Islet of Langerhans (tissue), 1 donor: Measurements from ENCODE around the gene LY86.

ENCODE experiments used
- FAIRE-seq: peaks from one replicate; lab custom pipeline; 2011; peaks lifted over from hg19 to GRCh38; lab: Jason Lieb, UNC

Gene LY86

DNA sequence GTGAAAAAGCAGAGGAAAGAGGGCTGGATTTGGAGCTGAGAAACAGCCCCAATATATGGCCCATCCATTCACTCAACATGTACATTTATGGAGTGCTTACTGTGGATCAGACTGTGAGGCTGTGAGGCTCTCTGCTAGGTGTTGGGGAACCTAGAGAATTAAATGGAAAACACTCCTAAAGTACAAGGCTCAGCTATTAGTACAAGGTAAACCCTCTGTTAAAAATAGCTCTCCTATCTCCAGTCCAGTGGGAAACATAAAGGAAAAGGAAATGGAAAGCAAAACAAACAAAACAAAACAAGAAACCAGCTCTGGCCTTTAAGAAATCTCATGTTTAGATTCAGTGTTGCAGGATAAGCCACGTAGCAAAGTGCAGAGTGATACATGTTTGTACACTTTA, 35.0 kb downstream of the LY86 start:
- FAIRE-seq = no peak

DNA sequence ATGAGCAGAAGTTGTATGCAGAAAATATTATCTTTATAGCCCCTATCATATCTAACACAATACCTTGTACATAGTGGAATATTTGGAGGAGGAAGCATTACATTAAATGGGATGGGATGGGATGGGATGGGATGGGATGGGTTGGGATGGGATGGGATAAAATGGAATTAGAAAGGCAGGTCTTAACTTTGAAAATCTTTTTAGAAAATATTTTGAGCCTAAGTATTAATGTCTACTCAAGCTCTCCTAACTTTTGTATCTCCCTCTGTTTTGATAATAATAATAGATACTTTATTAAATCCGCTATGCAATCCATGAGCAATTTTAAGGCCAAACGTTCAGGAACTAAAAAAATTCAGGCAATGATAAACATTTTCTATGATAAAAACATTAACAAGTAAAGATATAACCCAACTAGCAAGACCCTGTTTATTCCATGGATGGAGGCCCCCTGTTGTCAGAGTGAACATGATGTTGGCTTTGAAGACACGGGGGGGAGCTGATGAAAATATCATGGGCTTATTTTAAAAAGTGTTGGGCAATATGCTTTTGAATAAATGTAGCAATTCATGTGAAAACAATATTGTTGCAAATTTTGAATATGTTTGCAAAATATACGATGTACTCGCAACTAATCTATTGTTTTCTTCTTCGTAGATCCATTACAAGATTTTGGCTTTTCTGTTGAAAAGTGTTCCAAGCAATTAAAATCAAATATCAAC, 35.9 kb downstream of the LY86 start:
- no peak for FAIRE-seq

DNA sequence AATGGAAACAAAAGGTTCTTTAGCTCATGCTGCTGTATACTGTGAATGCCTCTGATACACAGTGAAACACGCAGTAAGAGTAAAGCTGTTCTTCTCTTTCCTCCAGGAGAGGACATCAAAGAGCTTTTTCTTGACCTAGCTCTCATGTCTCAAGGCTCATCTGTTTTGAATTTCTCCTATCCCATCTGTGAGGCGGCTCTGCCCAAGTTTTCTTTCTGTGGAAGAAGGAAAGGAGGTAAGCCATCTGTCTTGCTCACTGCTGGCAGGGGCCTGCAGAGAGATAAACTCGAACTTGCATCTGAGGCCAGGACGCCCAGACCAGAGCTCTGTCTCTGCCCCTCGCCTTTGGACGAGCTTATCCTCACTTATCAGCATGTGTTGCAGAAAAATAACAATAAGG, 37.7 kb downstream of the LY86 start:
- no peak for FAIRE-seq

DNA sequence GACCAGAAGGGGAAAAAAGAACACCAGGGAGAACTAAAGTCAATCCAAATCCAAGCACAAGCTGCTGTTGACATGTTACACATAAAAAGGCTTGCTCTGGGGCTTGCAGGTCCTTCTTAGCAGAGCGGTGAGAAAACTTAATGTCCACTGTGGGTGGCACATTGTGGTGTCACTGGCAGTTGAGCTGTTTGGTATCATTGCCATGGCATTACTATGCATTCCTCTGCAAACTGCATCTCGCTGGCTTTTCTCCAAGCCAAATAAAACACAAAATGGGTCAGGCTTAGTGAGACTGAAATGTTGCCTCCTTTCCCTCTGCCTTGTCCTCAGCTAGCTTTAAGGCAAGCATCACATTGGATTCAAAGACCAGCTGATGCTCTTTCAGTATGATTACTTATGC, 40.9 kb downstream of the LY86 start:
- FAIRE-seq = no peak

DNA sequence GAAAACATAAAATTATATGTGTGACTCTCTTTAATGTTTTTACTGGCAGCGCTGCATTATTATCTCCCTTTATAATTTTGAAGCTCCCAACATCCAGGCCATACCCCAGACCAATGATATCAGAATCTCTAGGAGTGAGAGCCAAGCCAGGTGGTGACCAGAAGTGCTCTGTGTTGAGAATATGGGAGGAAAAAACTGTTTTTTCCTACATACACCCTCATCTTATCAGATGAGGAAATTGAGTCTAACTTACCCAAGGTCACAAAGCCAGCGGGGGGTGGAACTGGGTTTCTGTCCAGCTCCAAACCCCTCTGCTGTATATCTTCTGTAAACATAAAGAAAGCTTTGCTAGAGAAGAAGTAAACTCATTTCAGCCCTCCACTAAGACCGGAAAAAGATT, 42.5 kb downstream of the LY86 start:
- no peak for FAIRE-seq

DNA sequence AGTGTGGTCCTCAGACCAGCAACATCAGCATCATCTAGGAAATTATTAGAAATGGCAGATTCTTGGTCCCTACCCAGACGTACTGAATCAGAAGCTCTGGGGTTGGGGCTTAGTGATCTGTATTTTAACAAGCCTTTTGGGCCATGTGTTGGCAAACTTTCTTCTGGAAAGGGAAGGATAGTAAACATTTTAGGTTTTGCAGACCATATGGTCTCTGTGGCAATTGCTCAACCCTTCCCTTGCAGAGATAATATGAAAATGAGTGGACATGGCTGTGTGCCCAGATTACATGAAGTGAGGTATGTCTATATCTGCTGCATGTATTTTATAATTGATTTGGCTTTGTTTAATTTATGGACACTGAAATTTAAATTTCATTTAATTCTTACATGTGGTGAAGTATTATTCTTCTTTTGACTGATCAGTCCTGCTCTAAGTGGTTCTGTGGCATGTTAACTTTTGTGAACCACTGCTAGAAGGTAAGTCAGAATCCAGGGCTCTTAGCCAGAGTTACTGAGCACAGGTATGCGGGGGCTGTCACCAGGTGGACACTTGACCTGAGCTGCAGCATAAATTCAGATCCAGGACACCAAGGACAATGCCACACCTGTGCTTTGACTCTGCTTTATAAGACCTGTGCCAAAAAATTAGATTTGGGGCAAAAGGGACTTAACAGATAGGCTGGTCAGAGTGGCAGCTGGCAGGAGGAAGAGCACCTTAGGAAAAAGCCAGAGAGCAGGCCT, 43.2 kb downstream of the LY86 start:
- FAIRE-seq = no peak

DNA sequence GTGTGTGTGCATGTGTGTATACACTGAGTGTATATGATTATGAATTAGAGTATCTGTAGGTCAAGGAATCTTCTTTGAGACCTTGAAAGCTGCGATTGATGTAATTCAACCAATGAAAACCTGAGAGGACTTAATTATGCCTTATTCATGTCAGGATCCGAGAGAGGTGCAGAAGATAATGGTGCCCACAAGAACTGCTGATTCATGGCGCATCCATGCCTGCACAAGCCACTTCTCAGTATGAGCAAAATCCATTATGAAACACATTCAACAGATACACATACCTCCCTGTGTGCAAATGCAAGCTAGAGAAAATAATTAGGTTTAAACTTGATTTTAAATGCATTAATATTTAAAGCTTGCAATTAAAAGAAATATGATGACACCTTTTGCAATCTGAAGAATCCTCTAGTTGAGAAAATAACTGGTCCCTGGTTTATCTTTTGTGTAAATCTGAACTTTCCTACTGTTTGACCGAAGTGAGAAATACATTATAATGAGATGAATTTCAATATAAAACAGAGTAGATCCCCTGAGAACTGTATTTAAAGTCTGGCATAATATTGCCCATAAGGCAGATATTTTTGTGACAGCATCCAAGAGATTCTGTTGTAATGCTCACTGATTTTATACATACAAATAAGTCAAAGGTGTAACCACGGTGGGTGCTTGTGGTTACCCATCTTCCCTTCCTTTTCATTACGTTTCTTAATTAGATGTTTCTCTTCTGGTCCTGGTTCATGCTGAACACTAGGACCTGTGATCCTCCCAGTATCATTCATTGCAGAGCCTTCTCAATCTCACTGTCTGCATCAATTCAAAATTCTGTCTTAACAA, 45.6 kb downstream of the LY86 start:
- no peak for FAIRE-seq

DNA sequence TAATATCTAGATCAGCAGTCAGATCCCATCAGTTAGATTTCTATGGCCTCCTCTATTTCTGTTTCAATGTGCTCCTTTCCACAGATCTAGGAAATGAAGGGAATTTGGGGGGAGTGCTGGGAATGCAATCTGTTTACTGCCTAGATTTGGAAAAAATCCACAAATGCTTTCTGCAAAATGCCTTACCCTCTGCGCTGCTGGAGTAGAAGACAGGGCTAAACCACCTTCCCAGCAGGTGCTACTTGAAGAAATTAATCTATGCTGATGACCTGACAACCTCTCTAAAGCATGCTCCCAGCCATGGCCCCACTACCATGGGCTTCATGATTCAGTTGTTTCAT, 46.2 kb downstream of the LY86 start:
- FAIRE-seq = no peak

DNA sequence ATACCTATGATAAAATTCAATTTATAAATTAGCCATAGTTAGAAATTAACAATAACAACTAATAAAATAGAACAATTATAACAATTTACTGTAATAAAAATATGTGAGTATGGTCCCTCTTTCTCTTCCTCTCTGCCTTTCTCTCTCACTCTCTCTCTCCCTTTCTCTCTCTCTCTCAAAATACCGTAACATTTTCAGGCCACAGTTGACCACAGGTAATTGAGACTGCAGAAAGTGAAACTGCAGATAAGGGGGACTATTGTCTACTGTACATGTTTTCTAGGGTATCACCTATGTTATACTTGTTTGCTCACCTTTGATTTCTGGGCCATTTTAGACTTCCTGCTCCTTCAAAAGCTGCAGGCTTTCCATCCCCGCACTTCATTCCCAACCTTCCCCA, 46.8 kb downstream of the LY86 start:
- no peak for FAIRE-seq

DNA sequence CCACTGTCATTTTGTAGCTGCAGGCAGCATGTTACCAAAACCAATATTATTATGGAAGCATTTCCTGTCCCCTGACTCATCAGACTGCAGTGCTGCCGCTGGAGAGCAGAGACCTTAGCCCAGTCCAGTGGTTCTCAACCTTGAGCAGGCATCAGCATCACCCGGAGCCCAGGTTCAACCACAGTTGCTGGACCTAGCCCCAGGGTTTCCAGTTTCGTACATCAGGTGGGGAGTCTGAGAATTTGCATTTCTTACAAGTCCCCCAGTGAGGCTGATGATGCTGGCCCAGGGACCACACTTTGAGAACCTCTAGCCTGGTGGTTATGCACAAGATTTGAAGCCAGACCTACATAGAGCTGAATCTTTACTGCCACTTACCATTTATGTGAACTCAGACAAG, 47.3 kb downstream of the LY86 start:
- FAIRE-seq = no peak

DNA sequence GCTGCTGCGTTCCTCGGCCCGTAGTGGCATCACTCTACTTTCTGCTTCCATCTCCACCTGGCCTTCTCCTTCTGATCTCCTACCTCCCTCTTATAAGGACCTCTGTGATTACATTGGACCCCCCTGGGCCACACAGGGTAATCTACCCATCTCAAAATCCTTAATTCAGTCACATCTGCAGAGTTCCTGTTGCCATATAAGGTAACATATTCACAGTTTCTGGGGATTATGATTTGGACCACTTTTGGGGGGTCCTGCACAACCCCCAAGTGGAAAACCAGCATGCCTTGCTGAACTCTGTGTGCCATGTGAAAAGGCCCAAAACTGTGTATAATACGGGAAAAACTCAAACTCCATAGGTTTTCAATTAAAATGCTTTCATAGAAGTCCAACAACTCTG, 51.1 kb downstream of the LY86 start:
- FAIRE-seq = no peak

DNA sequence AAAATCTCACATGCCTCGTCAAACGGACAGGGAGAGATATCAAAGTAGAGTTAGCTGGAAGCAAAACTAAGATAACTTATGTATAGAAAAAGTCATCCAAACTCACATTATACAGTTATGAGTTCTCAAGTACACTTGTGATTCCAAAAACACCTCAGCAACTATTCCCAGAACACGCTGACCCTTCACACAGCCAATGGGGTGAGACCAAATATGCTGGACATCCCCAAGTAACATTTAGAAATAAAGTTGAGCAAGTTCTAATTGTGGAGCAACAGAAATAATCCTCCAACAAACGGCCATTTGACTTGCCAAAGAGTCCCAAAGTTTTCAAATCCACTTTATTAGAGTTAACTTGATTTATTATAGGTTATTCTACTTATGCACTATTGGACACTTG, 52.4 kb downstream of the LY86 start:
- FAIRE-seq = no peak

DNA sequence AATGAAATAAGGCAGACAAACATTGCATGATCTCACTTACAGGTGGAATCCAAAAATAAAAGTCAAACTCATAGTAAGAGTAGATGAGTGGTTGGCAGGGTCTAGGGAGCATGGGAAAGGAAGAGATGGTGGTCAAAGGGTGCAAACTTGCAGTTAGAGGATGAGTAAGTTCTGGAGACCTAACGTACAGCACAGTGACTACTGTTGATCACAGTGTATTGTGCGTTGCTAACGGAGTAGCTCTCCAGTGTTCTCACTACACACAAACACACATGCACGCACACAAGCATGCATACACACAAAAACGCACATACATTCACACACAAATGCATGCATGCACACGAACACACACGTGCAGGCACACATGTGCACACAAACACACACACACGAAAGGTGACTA, 54.9 kb downstream of the LY86 start:
- no peak for FAIRE-seq

DNA sequence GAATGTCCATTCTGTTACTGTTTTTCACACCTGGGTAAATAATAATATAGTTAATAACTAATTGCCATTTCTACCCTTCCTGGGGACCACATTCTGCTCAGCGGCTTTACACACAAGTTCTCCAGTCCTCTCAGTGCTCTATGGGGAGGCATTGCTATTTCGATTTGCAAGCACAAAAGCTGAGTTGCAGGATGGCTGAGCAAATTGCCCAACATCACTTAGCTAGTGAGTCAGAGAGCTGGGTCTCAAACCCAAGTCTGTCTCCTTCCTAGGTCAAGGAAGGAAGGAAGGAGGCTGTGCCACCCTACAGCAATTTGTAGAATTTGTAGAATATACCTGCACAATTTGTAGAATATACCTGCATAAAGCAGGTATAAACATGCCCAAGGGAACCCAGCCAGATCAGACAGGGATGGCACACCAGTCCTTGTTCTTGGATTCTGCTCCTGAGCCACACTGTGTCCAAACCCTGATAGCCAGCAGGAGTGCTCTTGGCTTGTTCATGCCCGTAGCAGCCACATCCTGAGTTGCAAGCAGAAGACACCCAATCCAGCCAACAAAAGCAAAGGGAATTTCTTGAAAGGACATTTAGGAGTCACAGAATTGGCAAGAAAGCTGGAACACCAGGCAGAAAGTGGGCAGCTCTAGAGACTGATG, 56.9 kb downstream of the LY86 start:
- no peak for FAIRE-seq

DNA sequence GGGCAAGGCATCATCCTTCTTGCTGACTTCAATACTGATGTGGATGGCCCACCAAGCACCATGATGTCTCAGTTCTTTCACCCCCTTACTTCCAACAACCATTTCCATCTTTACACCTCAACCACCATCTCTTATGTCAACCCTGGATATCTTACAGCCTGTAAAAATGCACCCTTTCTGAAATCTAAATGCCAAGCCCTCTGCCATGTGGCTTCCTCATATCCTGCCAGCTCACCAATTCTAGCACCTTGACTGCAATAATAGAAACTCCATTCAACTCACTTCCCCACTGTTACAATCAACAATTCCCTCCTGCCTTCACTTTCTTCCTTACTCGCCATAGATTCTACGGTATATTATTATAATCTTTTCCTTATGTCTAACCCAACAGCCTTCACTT, 57.9 kb downstream of the LY86 start:
- no peak for FAIRE-seq

DNA sequence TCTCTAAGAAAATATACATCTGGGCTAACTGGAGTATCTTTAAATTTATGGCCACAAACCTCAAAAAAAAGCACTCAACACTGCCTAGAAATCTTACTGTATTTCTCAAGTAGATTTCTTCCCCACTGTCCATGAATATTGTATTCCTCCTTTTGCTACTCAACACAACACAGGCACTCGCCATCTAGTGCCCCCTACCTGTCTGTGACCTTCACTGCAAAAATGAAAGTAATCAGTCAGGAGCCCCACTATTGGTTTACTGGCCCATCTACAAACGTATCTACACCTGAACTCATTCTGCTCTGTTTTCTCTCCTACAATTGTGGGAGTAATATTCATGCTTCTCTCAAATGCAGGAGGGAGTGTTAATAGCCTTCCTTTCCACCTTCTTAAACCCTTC, 58.3 kb downstream of the LY86 start:
- FAIRE-seq = no peak

DNA sequence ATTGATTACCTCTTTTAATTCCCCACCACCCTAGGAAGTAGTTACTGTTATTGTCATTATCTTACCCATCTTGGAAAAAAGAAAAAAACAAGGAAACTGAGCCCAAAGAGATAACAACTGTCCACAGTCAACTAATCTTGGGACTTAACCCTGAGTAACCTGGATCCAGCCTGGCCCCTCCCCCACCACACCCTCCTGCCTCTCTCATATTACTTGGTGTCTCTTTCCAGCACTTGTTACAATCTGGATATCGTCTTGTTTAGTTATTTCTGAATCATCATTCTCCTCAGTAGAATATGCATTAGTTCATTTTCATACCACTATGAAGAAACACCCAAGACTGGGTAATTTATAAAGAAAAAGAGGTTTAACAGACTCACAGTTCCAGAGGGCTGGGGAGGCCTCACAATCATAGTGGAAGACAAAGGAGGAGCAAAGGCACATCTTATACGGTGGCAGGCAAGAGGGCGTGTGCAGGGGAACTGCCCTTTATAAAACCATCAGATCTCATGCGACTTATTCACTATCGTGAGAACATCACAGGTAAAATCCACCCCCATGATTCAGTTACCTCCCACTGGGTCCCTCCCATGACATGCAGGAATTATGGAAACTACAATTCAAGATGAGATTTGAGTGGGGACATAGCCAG, 60.3 kb downstream of the LY86 start:
- FAIRE-seq = no peak

DNA sequence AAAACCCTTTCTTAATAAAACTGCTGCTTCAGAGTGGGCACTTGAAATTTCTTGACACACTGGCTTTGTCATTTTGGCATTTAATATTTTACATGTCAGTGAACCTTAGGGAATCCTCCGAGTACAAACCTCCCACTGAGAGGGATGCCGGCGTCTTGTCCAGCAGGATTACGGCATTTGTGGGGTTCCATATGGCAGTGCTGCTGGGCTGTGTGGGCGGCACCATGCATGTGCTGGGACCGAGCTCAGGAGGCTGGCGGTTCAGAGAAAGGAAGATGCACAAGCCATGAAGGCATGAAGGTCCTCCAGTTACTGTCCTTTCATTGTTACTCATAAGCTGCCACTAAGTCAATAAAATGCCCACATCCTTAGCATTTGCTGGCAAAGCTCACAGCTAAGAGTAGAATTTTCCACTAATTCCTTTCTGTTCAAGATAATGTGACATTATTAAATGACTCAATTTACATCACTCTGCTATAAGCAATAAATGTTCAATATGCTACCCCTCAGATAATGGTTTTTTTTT, 61.4 kb downstream of the LY86 start:
- FAIRE-seq = no peak

DNA sequence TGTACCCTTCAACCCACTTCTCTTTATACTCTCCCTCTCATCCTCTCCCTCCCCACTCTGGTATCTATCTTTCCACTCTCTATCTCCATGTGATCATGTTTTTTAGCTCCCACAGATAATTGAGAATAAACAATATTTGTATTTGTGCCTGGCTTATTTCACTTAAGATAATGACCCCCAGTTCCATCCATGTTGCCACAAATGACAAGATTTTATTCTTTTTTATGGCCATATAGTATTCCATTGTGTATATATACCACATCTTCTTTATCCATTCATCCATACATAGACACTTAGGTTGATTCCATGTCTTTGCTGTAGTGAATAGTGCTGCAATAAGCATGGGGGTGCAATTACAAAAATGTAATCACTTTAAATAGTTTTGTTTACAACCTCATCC, 62.3 kb downstream of the LY86 start:
- FAIRE-seq = no peak

DNA sequence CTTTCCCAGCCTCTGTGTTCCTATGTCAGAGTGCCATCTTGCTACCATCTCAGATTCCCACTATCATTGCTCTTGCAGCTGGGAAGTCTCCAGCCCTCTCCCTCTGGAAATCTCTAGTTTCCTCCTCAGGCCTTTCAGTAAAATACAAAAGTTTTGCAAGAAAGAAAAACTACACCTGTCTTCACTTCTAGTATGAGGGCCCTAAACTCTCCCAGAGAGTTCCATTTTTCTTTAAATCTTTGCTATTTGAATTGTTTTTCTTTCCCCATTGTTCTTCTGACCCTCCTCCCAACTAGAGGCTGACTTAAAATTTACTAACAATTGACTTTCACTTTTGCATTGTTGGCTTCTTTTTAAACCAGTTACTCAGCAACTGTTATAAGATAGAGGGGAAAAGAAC, 62.8 kb downstream of the LY86 start:
- FAIRE-seq = no peak

DNA sequence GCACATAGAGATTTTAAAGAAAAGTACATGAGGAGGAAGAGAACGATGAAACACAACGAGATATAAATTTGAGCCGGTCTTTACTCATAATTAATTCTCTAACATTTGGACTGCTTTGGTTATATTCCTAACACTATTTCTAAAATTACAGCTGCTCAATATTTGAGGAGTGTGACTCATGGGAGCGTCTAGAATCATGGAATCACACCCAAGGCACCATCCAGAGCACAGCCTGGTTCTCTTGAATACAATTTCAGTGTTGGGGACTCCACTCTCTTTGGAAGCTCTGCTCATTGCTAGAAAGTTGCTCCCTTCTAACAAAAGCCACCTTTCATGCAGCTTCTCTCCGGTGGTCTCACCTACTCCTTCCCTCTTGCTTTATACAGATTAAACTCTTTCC, 64.4 kb downstream of the LY86 start:
- no peak for FAIRE-seq
